Activated T-helper 1 cell treated with anti-CD3 and anti-CD28 coated beads, Interleukin-12 subunit alpha, Interleukin-12 subunit beta, Interleukin-2, Interleukin-4 antibody, amounts not matched to agents 30 ng/mL and 10 ng/mL and 1 ng/mL, durations not matched to agents 14 hours and 24 hours and 36 hours (primary cell): ENCODE data around the gene NMT1. TPM values are rescaled to one million over a fixed set of nuclear protein-coding genes. Genes with fewer than 3 reads are reported as not detected.

Experiments used
- DNase-seq: peaks from one replicate; pipeline ENCODE4 v3.0.0; 2021; ENCODE audit warnings: low spot score
- H3K27ac Mint-ChIP-seq: one replicate; pipeline ENCODE4 v1.8.0; 2021; ENCODE audit warnings: mild to moderate bottlenecking, mixed read lengths
- H3K27me3 Mint-ChIP-seq: one replicate; pipeline ENCODE4 v1.8.0; 2022; ENCODE audit warnings: mild to moderate bottlenecking, moderate library complexity, mixed read lengths; ENCODE audit not compliant: insufficient read depth
- H3K36me3 Mint-ChIP-seq: one replicate; pipeline ENCODE4 v1.8.0; 2021; ENCODE audit warnings: low read depth, mixed read lengths
- H3K4me1 Mint-ChIP-seq: one replicate; pipeline ENCODE4 v1.8.0; 2021; ENCODE audit warnings: low read depth, mixed read lengths
- H3K4me3 Mint-ChIP-seq: one replicate; pipeline ENCODE4 v1.8.0; 2021; ENCODE audit warnings: mild to moderate bottlenecking, moderate library complexity, mixed read lengths
- H3K9me3 Mint-ChIP-seq: one replicate; pipeline ENCODE4 v1.8.0; 2021; ENCODE audit warnings: mixed read lengths
- intact Hi-C: fragments of 100-400 bp; cut with micrococcal nuclease; formaldehyde crosslinking; loops from one replicate; pipeline ENCODE4 v1.15.1; 2024
- total RNA-seq: library from RNA; stranded (reverse); gene quantifications from 2 replicates; pipeline ENCODE4 v1.2.3, GENCODE V29; 2022

Gene NMT1
- total RNA-seq: 168 and 173 TPM in 2 replicates

- Mint-ChIP-seq H3K27ac (peak within 1 kb of the TSS; percentile 100), H3K36me3 (peaks cover 12% of the 10 kb centered on the region), H3K4me3 (peak within 1 kb of the TSS; percentile 92), H3K27me3 (peaks cover 2% of the 10 kb centered on the region), H3K4me1 (peaks cover 25% of the 10 kb centered on the region), H3K9me3 (no peaks in the 10 kb centered on the region)
- intact Hi-C loops: loop anchor here (1.0 to 5.0 kb wide), 11 partner anchors 9 to 1890 kb away; partner anchors contain the start of genes ACBD4, C1QL1, DBF4B and EFTUD2
- peak; percentile 96 for DNase-seq
These were observed at the start of gene NMT1 for GRCh38 chr17:45060797-45061605. NMT1 (plus strand) TSS chr17:45061317; CDS start chr17:45061330, 13 bp downstream.

- no peaks in the 10 kb centered on the region for H3K4me1 Mint-ChIP-seq
- no peak overlapping the region for H3K27ac Mint-ChIP-seq
- intact Hi-C loops: no loop called here
- no peak for DNase-seq
- H3K9me3 Mint-ChIP-seq: no peaks in the 10 kb centered on the region
- peaks cover 17% of the 10 kb centered on the region for H3K27me3 Mint-ChIP-seq
- H3K36me3 Mint-ChIP-seq: no peaks in the 10 kb centered on the region
- H3K4me3 Mint-ChIP-seq: no peak overlapping the region
These were observed 49.4 kb upstream of the NMT1 start for GRCh38 chr17:45011767-45012166.

GRCh38 chr17:45013021-45013997 lies 47.8 kb upstream of the NMT1 start:
- H3K27me3 Mint-ChIP-seq: peaks cover 17% of the 10 kb centered on the region
- no peak for DNase-seq
- H3K9me3 Mint-ChIP-seq: no peaks in the 10 kb centered on the region
- intact Hi-C loops: no loop called here
- no peaks in the 10 kb centered on the region for H3K36me3 Mint-ChIP-seq
- no peak overlapping the region for H3K4me3 Mint-ChIP-seq
- H3K4me1 Mint-ChIP-seq: peaks cover under 1% of the 10 kb centered on the region
- H3K27ac Mint-ChIP-seq: no peak overlapping the region

- no peaks in the 10 kb centered on the region for H3K9me3 Mint-ChIP-seq
- intact Hi-C loops: no loop called here
- H3K27me3 Mint-ChIP-seq: peaks cover 36% of the 10 kb centered on the region
- H3K4me3 Mint-ChIP-seq: no peak overlapping the region
- no peak for DNase-seq
- peaks cover 18% of the 10 kb centered on the region for H3K4me1 Mint-ChIP-seq
- H3K36me3 Mint-ChIP-seq: peaks cover 6% of the 10 kb centered on the region
- no peak overlapping the region for H3K27ac Mint-ChIP-seq
These were observed 44.9 kb upstream of the NMT1 start for GRCh38 chr17:45016237-45016636.

GRCh38 chr17:45016823-45017222 lies 44.3 kb upstream of the NMT1 start:
- H3K4me3 Mint-ChIP-seq: no peak overlapping the region
- H3K36me3 Mint-ChIP-seq: peaks cover 9% of the 10 kb centered on the region
- no peak overlapping the region for H3K27ac Mint-ChIP-seq
- DNase-seq: no peak
- H3K4me1 Mint-ChIP-seq: peaks cover 22% of the 10 kb centered on the region
- H3K9me3 Mint-ChIP-seq: no peaks in the 10 kb centered on the region
- intact Hi-C loops: no loop called here
- peaks cover 38% of the 10 kb centered on the region for H3K27me3 Mint-ChIP-seq

- peak overlapping the region; percentile 74 for H3K27ac Mint-ChIP-seq
- H3K4me1 Mint-ChIP-seq: peaks cover 22% of the 10 kb centered on the region
- H3K27me3 Mint-ChIP-seq: peaks cover 38% of the 10 kb centered on the region
- no peak for DNase-seq
- intact Hi-C loops: loop anchor here (2.0 kb wide), 1 partner anchor 72 kb away; the partner anchor contains the start of gene KIF18B
- H3K36me3 Mint-ChIP-seq: peaks cover 9% of the 10 kb centered on the region
- H3K4me3 Mint-ChIP-seq: peak overlapping the region; percentile 90
- no peaks in the 10 kb centered on the region for H3K9me3 Mint-ChIP-seq
These were observed 42.6 kb upstream of the NMT1 start for GRCh38 chr17:45018514-45018847.

GRCh38 chr17:45018848-45019711 lies 42.0 kb upstream of the NMT1 start:
- intact Hi-C loops: loop anchor here (2.0 kb wide), 1 partner anchor 72 kb away; the partner anchor contains the start of gene KIF18B
- Mint-ChIP-seq H3K27me3 (peaks cover 38% of the 10 kb centered on the region), H3K4me3 (peak overlapping the region; percentile 90), H3K27ac (peak overlapping the region; percentile 74), H3K4me1 (peaks cover 22% of the 10 kb centered on the region), H3K9me3 (no peaks in the 10 kb centered on the region), H3K36me3 (peaks cover 11% of the 10 kb centered on the region)
- peak; percentile 28 for DNase-seq

GRCh38 chr17:45020354-45021138 lies 40.6 kb upstream of the NMT1 start:
- peaks cover 22% of the 10 kb centered on the region for H3K4me1 Mint-ChIP-seq
- intact Hi-C loops: loop anchor here (2.0 kb wide), 1 partner anchor 52 kb away; the partner anchor contains the start of gene C1QL1
- peaks cover 12% of the 10 kb centered on the region for H3K36me3 Mint-ChIP-seq
- H3K4me3 Mint-ChIP-seq: no peak overlapping the region
- H3K9me3 Mint-ChIP-seq: no peaks in the 10 kb centered on the region
- no peak for DNase-seq
- peaks cover 38% of the 10 kb centered on the region for H3K27me3 Mint-ChIP-seq
- no peak overlapping the region for H3K27ac Mint-ChIP-seq

GRCh38 chr17:45021607-45022287 lies 39.4 kb upstream of the NMT1 start:
- no peaks in the 10 kb centered on the region for H3K9me3 Mint-ChIP-seq
- intact Hi-C loops: loop anchor here (1.0 to 2.0 kb wide), 4 partner anchors 53 to 247 kb away; partner anchors contain the start of gene C1QL1
- H3K4me3 Mint-ChIP-seq: no peak overlapping the region
- peaks cover 30% of the 10 kb centered on the region for H3K27me3 Mint-ChIP-seq
- H3K27ac Mint-ChIP-seq: no peak overlapping the region
- peaks cover 12% of the 10 kb centered on the region for H3K36me3 Mint-ChIP-seq
- DNase-seq: peak; percentile 62
- peaks cover 22% of the 10 kb centered on the region for H3K4me1 Mint-ChIP-seq

- H3K9me3 Mint-ChIP-seq: no peaks in the 10 kb centered on the region
- no peak for DNase-seq
- H3K27ac Mint-ChIP-seq: no peak overlapping the region
- intact Hi-C loops: loop anchor here (1.0 to 2.0 kb wide), 3 partner anchors 75 to 247 kb away; no protein-coding TSS in a partner anchor
- peaks cover 22% of the 10 kb centered on the region for H3K4me1 Mint-ChIP-seq
- peaks cover 13% of the 10 kb centered on the region for H3K36me3 Mint-ChIP-seq
- no peak overlapping the region for H3K4me3 Mint-ChIP-seq
- peaks cover 28% of the 10 kb centered on the region for H3K27me3 Mint-ChIP-seq
These were observed 38.8 kb upstream of the NMT1 start for GRCh38 chr17:45022288-45022648.
